ENCODE results near the gene ARL15.

DNA sequence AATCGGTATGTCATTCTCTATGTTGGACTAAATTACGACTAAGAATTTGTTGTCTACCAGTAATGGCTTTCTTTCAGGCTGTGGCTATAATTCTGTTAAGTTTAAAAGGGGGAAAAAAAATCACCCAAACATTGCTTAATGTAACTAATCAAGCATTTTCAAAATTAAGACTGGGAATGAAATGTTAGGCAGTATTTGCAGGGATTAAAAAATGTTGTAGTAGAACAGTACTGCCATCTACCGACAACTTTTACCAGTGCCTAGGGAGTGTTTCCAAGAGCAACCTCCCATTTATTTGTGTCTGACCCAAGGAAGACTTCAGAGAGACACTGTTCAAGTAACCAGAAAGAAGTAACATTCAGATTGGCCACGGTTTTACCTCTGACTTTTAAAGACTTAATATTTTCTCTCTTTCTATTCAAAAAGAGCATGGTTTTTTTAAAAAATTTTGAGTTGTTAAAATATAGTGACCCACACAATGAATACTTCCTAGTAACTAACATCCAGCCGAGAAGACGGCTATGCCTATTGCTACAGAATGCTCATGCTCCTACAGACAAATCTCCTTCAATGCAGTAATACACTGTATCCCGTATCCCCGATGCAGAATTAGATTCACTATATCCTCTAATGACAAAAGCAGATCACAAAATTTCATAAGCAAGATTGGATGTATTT, 92.4 kb downstream of the ARL15 start:
- TF ChIP-seq, protein P1, sequence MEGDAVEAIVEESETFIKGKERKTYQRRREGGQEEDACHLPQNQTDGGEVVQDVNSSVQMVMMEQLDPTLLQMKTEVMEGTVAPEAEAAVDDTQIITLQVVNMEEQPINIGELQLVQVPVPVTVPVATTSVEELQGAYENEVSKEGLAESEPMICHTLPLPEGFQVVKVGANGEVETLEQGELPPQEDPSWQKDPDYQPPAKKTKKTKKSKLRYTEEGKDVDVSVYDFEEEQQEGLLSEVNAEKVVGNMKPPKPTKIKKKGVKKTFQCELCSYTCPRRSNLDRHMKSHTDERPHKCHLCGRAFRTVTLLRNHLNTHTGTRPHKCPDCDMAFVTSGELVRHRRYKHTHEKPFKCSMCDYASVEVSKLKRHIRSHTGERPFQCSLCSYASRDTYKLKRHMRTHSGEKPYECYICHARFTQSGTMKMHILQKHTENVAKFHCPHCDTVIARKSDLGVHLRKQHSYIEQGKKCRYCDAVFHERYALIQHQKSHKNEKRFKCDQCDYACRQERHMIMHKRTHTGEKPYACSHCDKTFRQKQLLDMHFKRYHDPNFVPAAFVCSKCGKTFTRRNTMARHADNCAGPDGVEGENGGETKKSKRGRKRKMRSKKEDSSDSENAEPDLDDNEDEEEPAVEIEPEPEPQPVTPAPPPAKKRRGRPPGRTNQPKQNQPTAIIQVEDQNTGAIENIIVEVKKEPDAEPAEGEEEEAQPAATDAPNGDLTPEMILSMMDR (conservative IDR thresholded peaks at IDR 0.05): peak; percentile 76
- TF ChIP-seq EZH2 (IDR thresholded peaks at IDR 0.05; ENCODE audit: low read depth): no peak
